Liver (tissue), 9 donors: ENCODE data around the gene ARHGAP10. TPM values are rescaled to one million over a fixed set of nuclear protein-coding genes. Genes with fewer than 3 reads are reported as not detected.

Experiments
- DNase-seq: peaks from one replicate; pipeline ENCODE4 v3.0.0-alpha.2; 2017; ENCODE audit warnings: low spot score
- H3K27ac ChIP-seq, 2 donors: one replicate each; pipeline ENCODE4 v1.7.0; 2013; ENCODE audit warnings: inconsistent platforms in 2 of 2, low read length in 2 of 2, control low read depth in 1 of 2, low read depth in 1 of 2, mild to moderate bottlenecking in 1 of 2
- H3K27me3 ChIP-seq, 4 donors: one replicate each; pipeline versions ENCODE4 v1.6.1 to v1.7.0; 2013; ENCODE audit warnings: low read length in 3 of 4, inconsistent platforms in 1 of 4, mild to moderate bottlenecking in 1 of 4, moderate library complexity in 1 of 4; ENCODE audit not compliant: control insufficient read depth in 4 of 4, insufficient read depth in 4 of 4
- H3K36me3 ChIP-seq, 4 donors: one replicate each; pipeline versions ENCODE4 v1.6.1 to v1.7.0; 2013; ENCODE audit warnings: low read length in 3 of 4, mild to moderate bottlenecking in 3 of 4, low read depth in 1 of 4, moderate library complexity in 1 of 4; ENCODE audit not compliant: control insufficient read depth in 4 of 4, insufficient read depth in 3 of 4
- H3K4me1 ChIP-seq, 4 donors: one replicate each; pipeline versions ENCODE4 v1.6.1 to v1.7.0; 2013; ENCODE audit warnings: low read length in 3 of 4, mild to moderate bottlenecking in 3 of 4, moderate library complexity in 1 of 4; ENCODE audit not compliant: control insufficient read depth in 4 of 4, insufficient read depth in 4 of 4
- H3K4me3 ChIP-seq, 3 donors: one replicate each; pipeline versions ENCODE4 v1.6.1 to v1.7.0; 2013; ENCODE audit warnings: low read length in 3 of 3, control low read depth in 1 of 3, low read depth in 1 of 3, mild to moderate bottlenecking in 1 of 3
- H3K9ac ChIP-seq, 2 donors: one replicate each; pipeline ENCODE4 v1.7.0; 2013; ENCODE audit warnings: low read length in 2 of 2, mild to moderate bottlenecking in 2 of 2, moderate library complexity in 2 of 2, control low read depth in 1 of 2, low read depth in 1 of 2
- H3K9me3 ChIP-seq, 4 donors: one replicate each; pipeline versions ENCODE4 v1.6.1 to v1.7.0; 2013; ENCODE audit warnings: low read length in 3 of 4; ENCODE audit not compliant: control insufficient read depth in 4 of 4
- ATF3 ChIP-seq: IDR thresholded peaks from 2 replicates; pipeline ENCODE4 v1.6.1; 2016; ENCODE audit warnings: antibody characterized with exemption
- CTCF ChIP-seq: fragments of 150-350 bp; IDR thresholded peaks from 2 replicates; pipeline ENCODE4 v1.5.1; 2017; ENCODE audit warnings: improper control_type of control experiment, low read depth, low read length; ENCODE audit not compliant: missing input control
- EGR1 ChIP-seq, 2 donors: IDR thresholded peaks; 2 replicates each; pipeline ENCODE4 v1.6.1; 2016 to 2018; ENCODE audit warnings: antibody characterized with exemption in 2 of 2, low read depth in 2 of 2
- FOXA1 ChIP-seq: IDR thresholded peaks from 2 replicates; pipeline ENCODE4 v1.6.1; 2016; ENCODE audit warnings: antibody characterized with exemption
- FOXA2 ChIP-seq: IDR thresholded peaks from 2 replicates; pipeline ENCODE4 v1.6.1; 2016; ENCODE audit warnings: antibody characterized with exemption
- GABPA ChIP-seq, 2 donors: IDR thresholded peaks in 1 of 2; conservative IDR thresholded peaks in 1 of 2; 2 replicates each; pipeline ENCODE4 v1.6.1; 2016; ENCODE audit warnings: antibody characterized with exemption in 2 of 2, mild to moderate bottlenecking in 1 of 2, moderate library complexity in 1 of 2
- HNF4A ChIP-seq, 2 donors: conservative IDR thresholded peaks; 2 replicates each; pipeline ENCODE4 v1.6.1; 2016; ENCODE audit warnings: antibody characterized with exemption in 2 of 2, mild to moderate bottlenecking in 2 of 2
- HNF4G ChIP-seq: IDR thresholded peaks from 2 replicates; pipeline ENCODE4 v1.6.1; 2016; ENCODE audit warnings: antibody characterized with exemption
- NR2F2 ChIP-seq: IDR thresholded peaks from 2 replicates; pipeline ENCODE4 v1.6.1; 2016; ENCODE audit warnings: antibody characterized with exemption
- RAD21 ChIP-seq, 2 donors: IDR thresholded peaks; 2 replicates each; pipeline ENCODE4 v1.6.1; 2016; ENCODE audit warnings: antibody characterized with exemption in 2 of 2, mild to moderate bottlenecking in 2 of 2
- REST ChIP-seq: IDR thresholded peaks from 2 replicates; pipeline ENCODE4 v1.6.1; 2016; ENCODE audit warnings: antibody characterized with exemption, mild to moderate bottlenecking
- RXRA ChIP-seq, 2 donors: IDR thresholded peaks; 2 replicates each; pipeline ENCODE4 v1.6.1; 2017 to 2018; ENCODE audit warnings: antibody characterized with exemption in 2 of 2, mild to moderate bottlenecking in 1 of 2
- SP1 ChIP-seq: IDR thresholded peaks from 2 replicates; pipeline ENCODE4 v1.6.1; 2018; ENCODE audit warnings: antibody characterized with exemption, mild to moderate bottlenecking
- TAF1 ChIP-seq: conservative IDR thresholded peaks from 2 replicates; pipeline ENCODE4 v1.6.1; 2016; ENCODE audit warnings: antibody characterized with exemption, mild to moderate bottlenecking
- YY1 ChIP-seq: IDR thresholded peaks from 2 replicates; pipeline ENCODE4 v1.6.1; 2016; ENCODE audit warnings: antibody characterized with exemption, mild to moderate bottlenecking
- ZBTB33 ChIP-seq: IDR thresholded peaks from 2 replicates; pipeline ENCODE4 v1.6.1; 2016; ENCODE audit warnings: antibody characterized with exemption
- WGBS: extraction: QIAGEN DNeasy Blood & Tissue Kit; methylation state at CpG from one replicate; pipeline ENCODE4 v1.1.7; 2013; 5-methylcytosine and 5-hydroxymethylcytosine counted together
- polyA plus RNA-seq, 2 donors: library from polyadenylated mRNA; stranded (reverse) in 1 of 2; unstranded in 1 of 2; fragments of 200-250 nt in 1 of 2; fragments of >200 nt in 1 of 2; fragmentation: Nextera tagmentation in 1 of 2; extraction: Ambion mirVana in 1 of 2; gene quantifications; one replicate each; pipeline versions ENCODE4 v1.2.1 to v1.2.3, GENCODE V29; 2013 to 2015
- total RNA-seq, 2 donors: library from RNA; depleted of rRNA; stranded (reverse); fragments of >200 nt; gene quantifications; one replicate each; pipeline ENCODE4 v1.2.3, GENCODE V29; 2014
- donor health status: healthy.
- donor health status: healthy.
- donor health status: healthy.
- donor health status: healthy.
- donor health status: healthy.

Gene ARHGAP10
- total and polyA plus RNA-seq, 4 donors: 1.5 to 13.0 (median 4.3) TPM

GRCh38 chr4:148027201-148027600 is 295.3 kb downstream of the ARHGAP10 start:
- WGBS: 92% methylated on average over 7 of the region's 7 CpGs
- no peaks in the 10 kb centered on the region for H3K36me3 ChIP-seq
- no peak overlapping the region for H3K27ac ChIP-seq
- TF ChIP-seq GABPA (IDR thresholded peaks at IDR 0.05 in 1 of 2, conservative IDR thresholded peaks at IDR 0.05 in 1 of 2): no peak
- no peak for TF ChIP-seq YY1
- no peak for TF ChIP-seq RXRA (IDR thresholded peaks at IDR 0.05)
- no peak for TF ChIP-seq TAF1
- no peak for TF ChIP-seq CTCF
- no peak for TF ChIP-seq RAD21 (IDR thresholded peaks at IDR 0.05)
- TF ChIP-seq ZBTB33: no peak
- TF ChIP-seq REST: no peak
- TF ChIP-seq HNF4A (conservative IDR thresholded peaks at IDR 0.05): no peak
- no peak for TF ChIP-seq EGR1 (IDR thresholded peaks at IDR 0.05; ENCODE audit: low read depth in 2 of 2)
- no peak for TF ChIP-seq FOXA2
- no peak for TF ChIP-seq ATF3
- TF ChIP-seq HNF4G: no peak
- TF ChIP-seq NR2F2: no peak
- no peaks in the 10 kb centered on the region for H3K27me3 ChIP-seq
- no peak for DNase-seq
- no peak overlapping the region for H3K4me3 ChIP-seq
- H3K9ac ChIP-seq: no peak overlapping the region
- peaks cover 0 to 4% (median 2%) of the 10 kb centered on the region in 4 donors for H3K4me1 ChIP-seq
- no peaks in the 10 kb centered on the region for H3K9me3 ChIP-seq

GRCh38 chr4:148029781-148030180 is 297.9 kb downstream of the ARHGAP10 start:
- Histone ChIP-seq H3K4me3 (no peak overlapping the region), H3K9ac (no peak overlapping the region), H3K36me3 (no peaks in the 10 kb centered on the region), H3K27ac (no peak overlapping the region), H3K9me3 (no peaks in the 10 kb centered on the region), H3K4me1 (peaks cover 0 to 7% (median 1%) of the 10 kb centered on the region in 4 donors), H3K27me3 (no peaks in the 10 kb centered on the region)
- DNase-seq: no peak
- 84% methylated on average over 3 of the region's 3 CpGs for WGBS
- TF ChIP-seq FOXA1: no peak
- no peak for TF ChIP-seq HNF4G
- TF ChIP-seq GABPA (IDR thresholded peaks at IDR 0.05 in 1 of 2, conservative IDR thresholded peaks at IDR 0.05 in 1 of 2): no peak
- TF ChIP-seq CTCF: no peak
- TF ChIP-seq EGR1 (IDR thresholded peaks at IDR 0.05; ENCODE audit: low read depth in 2 of 2): no peak
- no peak for TF ChIP-seq SP1
- no peak for TF ChIP-seq ZBTB33
- TF ChIP-seq RXRA (IDR thresholded peaks at IDR 0.05): no peak
- no peak for TF ChIP-seq RAD21 (IDR thresholded peaks at IDR 0.05)
- no peak for TF ChIP-seq REST
- TF ChIP-seq TAF1: no peak
